NK-92 treated with Interleukin-12 subunit alpha and Interleukin-12 subunit beta, amount 100 ng/mL, for 24 hours (cell line): ENCODE results near the gene DOK7.

Experiments used
- DNase-seq: peaks from one replicate; lab custom pipeline; 2025; lab: John Stamatoyannopoulos, UW

Gene DOK7

GRCh38 chr4:3462790-3463415 lies at the start of gene DOK7:
DOK7 (plus strand) TSS chr4:3463306; CDS start chr4:3463376, 70 bp downstream.
- no peak for DNase-seq

- DNase-seq: no peak
Observed at GRCh38 chr4:3413675-3414420, 49.3 kb upstream of the DOK7 start.

- no peak for DNase-seq
Observed at GRCh38 chr4:3414421-3415279, 48.5 kb upstream of the DOK7 start.

- no peak for DNase-seq
Observed at GRCh38 chr4:3415471-3416141, 47.5 kb upstream of the DOK7 start.

GRCh38 chr4:3416270-3416669 lies 46.8 kb upstream of the DOK7 start:
- DNase-seq: no peak

- no peak for DNase-seq
Observed at GRCh38 chr4:3416821-3417221, 46.3 kb upstream of the DOK7 start.

- no peak for DNase-seq
Observed at GRCh38 chr4:3417448-3417847, 45.7 kb upstream of the DOK7 start.

- DNase-seq: no peak
Observed at GRCh38 chr4:3418029-3418762, 44.9 kb upstream of the DOK7 start.

GRCh38 chr4:3419836-3420605 lies 43.1 kb upstream of the DOK7 start:
- DNase-seq: no peak

- no peak for DNase-seq
Observed at GRCh38 chr4:3420606-3420955, 42.5 kb upstream of the DOK7 start.

- DNase-seq: no peak
Observed at GRCh38 chr4:3420956-3421355, 42.1 kb upstream of the DOK7 start.

GRCh38 chr4:3421470-3421869 lies 41.6 kb upstream of the DOK7 start:
- DNase-seq: no peak

- no peak for DNase-seq
Observed at GRCh38 chr4:3422241-3422801, 40.8 kb upstream of the DOK7 start.

- no peak for DNase-seq
Observed at GRCh38 chr4:3422808-3423297, 40.3 kb upstream of the DOK7 start.

GRCh38 chr4:3423406-3423805 lies 39.7 kb upstream of the DOK7 start:
- DNase-seq: no peak

GRCh38 chr4:3423952-3424351 lies 39.2 kb upstream of the DOK7 start:
- no peak for DNase-seq

- DNase-seq: no peak
Observed at GRCh38 chr4:3424522-3425095, 38.5 kb upstream of the DOK7 start.

- DNase-seq: no peak
Observed at GRCh38 chr4:3426465-3427133, 36.5 kb upstream of the DOK7 start.

- no peak for DNase-seq
Observed at GRCh38 chr4:3427134-3427476, 36.0 kb upstream of the DOK7 start.
